ENCODE data around the gene CRHR1.

GRCh38 chr17:45825792-45826191 is 41.7 kb downstream of the CRHR1 start:
- TF ChIP-seq CTCF (conservative IDR thresholded peaks at IDR 0.05; ENCODE audit: low read depth, low read length): no peak
- TF ChIP-seq EZH2 (IDR thresholded peaks at IDR 0.05; ENCODE audit: low read length, unreplicated experiment): no peak
- TF ChIP-seq EZH2phosphoT487 (IDR thresholded peaks at IDR 0.05; ENCODE audit: borderline replicate concordance, low read length): no peak

Measured in PC-3 (cell line).